Activated CD4-positive, alpha-beta T cell treated with anti-CD3 and anti-CD28 coated beads for 36 hours (primary cell): ENCODE results near the gene KCNMB1. TPM values are rescaled to one million over a fixed set of nuclear protein-coding genes. Genes with fewer than 3 reads are reported as not detected.

Experiments used
- ATAC-seq: fragments of 200-7000 bp; cut with Tn5 transposase; one replicate; pipeline ENCODE4 v1.10.0; 2021; ENCODE audit warnings: mild to moderate bottlenecking, moderate library complexity
- CTCF ChIA-PET: fragments of 350-600 bp; sonication (Branson Sonifier 250); formaldehyde crosslinking; loops from one replicate; lab custom pipeline; 2021; ENCODE audit warnings: antibody characterized with exemption; lab: Charles Lee
- POLR2A ChIA-PET: fragments of 350-600 bp; sonication (Branson Sonifier 250); formaldehyde crosslinking; loops from one replicate; lab custom pipeline; 2021; ENCODE audit warnings: antibody characterized with exemption, inconsistent platforms; lab: Charles Lee
- DNase-seq: peaks from one replicate; pipeline ENCODE4 v3.0.0-alpha.2; 2020
- H3K27ac Mint-ChIP-seq: one replicate; pipeline ENCODE4 v1.8.0; 2021; ENCODE audit warnings: mixed read lengths
- H3K27me3 Mint-ChIP-seq: one replicate; pipeline ENCODE4 v1.8.0; 2021; ENCODE audit warnings: mixed read lengths
- H3K36me3 Mint-ChIP-seq: one replicate; pipeline ENCODE4 v1.8.0; 2021; ENCODE audit warnings: low read depth, mixed read lengths
- H3K4me1 Mint-ChIP-seq: one replicate; pipeline ENCODE4 v1.8.0; 2021; ENCODE audit warnings: mixed read lengths
- H3K4me3 Mint-ChIP-seq: one replicate; pipeline ENCODE4 v1.8.0; 2021; ENCODE audit warnings: mild to moderate bottlenecking, moderate library complexity, mixed read lengths
- H3K9me3 Mint-ChIP-seq: one replicate; pipeline ENCODE4 v1.8.0; 2021; ENCODE audit warnings: low read depth, mixed read lengths
- intact Hi-C, 2 experiments: fragments of 100-400 bp; cut with DNase I in 1 of 2; cut with micrococcal nuclease in 1 of 2; formaldehyde crosslinking; loops; one replicate each; pipeline versions ENCODE4 v1.14.2 to v1.15.1; 2022 to 2024; cut with DNase I, micrococcal nuclease
- total RNA-seq, 2 experiments: library from RNA; stranded (reverse); gene quantifications; one replicate each; pipeline ENCODE4 v1.2.3, GENCODE V29; 2021

The KCNMB1 gene
- total RNA-seq, 2 experiments from 2014 or later = not detected

DNA sequence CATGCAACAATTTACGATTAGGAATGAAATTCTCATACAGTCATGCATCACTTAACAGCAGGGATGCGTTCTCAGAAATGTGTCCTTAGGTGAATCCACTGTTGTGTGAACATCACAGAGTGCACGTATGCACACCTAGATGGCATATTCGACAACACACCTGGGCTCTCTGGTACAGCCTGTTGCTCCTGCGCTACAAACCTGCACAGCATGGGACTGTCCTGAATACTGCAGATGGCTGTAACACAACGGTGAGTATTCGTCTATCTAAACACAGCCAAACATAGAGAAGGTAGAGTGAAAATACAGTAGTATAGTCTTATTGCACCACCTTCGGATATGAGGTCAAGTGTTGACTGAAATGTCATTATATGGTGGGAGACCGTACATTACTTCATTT, 47.6 kb downstream of the KCNMB1 start:
- H3K27me3 Mint-ChIP-seq = peaks cover 4% of the 10 kb centered on the region
- no peaks in the 10 kb centered on the region for H3K36me3 Mint-ChIP-seq
- intact Hi-C loops = no loop called here
- no peak overlapping the region for H3K27ac Mint-ChIP-seq
- H3K9me3 Mint-ChIP-seq = no peaks in the 10 kb centered on the region
- DNase-seq (no peak), ATAC-seq (no peak)
- H3K4me1 Mint-ChIP-seq = peaks cover 23% of the 10 kb centered on the region
- CTCF ChIA-PET = interaction anchor here (0.6 to 7.0 kb wide), 6 partner anchors 9 to 155 kb away, joined by 3 to 94 read pairs (median 5); no protein-coding TSS in a partner anchor
- no peak overlapping the region for H3K4me3 Mint-ChIP-seq
- POLR2A ChIA-PET = no interaction called here

DNA sequence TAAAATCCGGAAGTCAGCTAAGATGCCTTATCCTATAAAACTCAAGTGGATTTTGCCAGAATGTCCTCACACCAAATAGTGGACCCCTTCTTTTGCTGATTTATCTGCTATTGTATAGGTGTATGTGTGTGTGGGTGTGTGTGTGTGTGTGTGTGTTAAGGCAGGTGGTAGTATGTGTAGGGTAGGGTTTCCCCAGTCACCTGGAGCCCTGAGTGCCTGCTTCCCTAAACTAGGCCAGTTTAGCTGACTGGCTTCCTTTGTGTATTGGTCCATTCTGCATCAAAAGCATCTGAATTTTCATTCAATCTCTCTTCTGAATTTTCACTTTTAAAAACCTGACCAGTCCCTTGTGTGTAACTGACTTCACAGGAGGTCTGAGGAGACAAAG, 49.4 kb downstream of the KCNMB1 start:
- intact Hi-C loops = loop anchor here (1.0 to 10.0 kb wide), 9 partner anchors 65 to 1845 kb away; partner anchors contain the start of gene STK10 (in 1 of the 2)
- Mint-ChIP-seq H3K4me1 (peaks cover 39% of the 10 kb centered on the region), H3K4me3 (no peak overlapping the region), H3K36me3 (no peaks in the 10 kb centered on the region), H3K27me3 (no peaks in the 10 kb centered on the region), H3K9me3 (no peaks in the 10 kb centered on the region), H3K27ac (no peak overlapping the region)
- CTCF ChIA-PET = interaction anchor here (0.6 to 7.0 kb wide), 21 partner anchors 23 to 458 kb away, joined by 3 to 94 read pairs (median 8); partner anchors contain the start of gene LCP2
- POLR2A ChIA-PET = no interaction called here
- DNase-seq (no peak), ATAC-seq (no peak)

DNA sequence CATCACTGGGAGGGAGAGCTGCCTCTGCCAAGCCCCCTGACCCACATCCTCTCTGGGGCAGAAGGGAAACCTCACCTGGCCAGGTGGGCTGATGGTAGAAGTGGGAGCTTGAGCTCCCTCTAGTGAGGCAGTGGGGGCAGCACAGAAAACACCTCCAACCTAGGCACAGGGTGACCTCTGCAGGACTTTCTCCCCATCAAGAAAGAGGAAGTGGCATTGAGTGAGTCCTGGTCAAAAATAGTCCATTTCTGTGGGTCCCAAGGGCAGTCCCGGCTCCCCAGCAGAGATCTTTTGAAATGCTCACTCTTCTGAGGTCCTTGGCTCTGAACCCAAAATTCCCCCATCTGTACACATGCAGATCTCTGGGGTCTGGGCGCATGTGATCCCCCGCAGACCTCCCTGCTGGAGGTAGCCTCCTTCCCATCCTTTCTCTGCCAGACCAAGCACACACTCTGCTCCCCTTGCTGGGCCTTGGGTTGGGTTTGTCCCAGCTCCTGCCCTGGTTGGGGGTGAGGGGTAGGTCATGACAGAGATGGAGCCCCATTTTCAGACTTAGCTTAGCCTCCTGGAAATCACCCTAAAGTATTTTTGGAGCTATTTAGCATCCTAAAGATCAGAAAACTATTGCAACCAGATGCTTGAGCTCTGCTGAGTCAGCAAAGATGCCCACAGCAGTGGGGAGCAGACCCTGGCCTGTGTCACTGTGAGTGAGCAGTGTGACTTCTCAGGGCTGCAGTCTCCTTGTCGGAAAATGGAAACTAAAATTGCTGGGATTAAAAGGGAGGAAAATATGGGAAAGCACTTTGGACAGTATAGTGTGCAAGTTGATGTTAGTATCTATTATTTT, 50.0 kb downstream of the KCNMB1 start:
- Mint-ChIP-seq H3K4me3 (no peak overlapping the region), H3K36me3 (no peaks in the 10 kb centered on the region), H3K27me3 (no peaks in the 10 kb centered on the region), H3K4me1 (peaks cover 45% of the 10 kb centered on the region), H3K27ac (peak overlapping the region; percentile 8), H3K9me3 (no peaks in the 10 kb centered on the region)
- POLR2A ChIA-PET = no interaction called here
- intact Hi-C loops = loop anchor here (1.0 to 10.0 kb wide), 9 partner anchors 65 to 1846 kb away; partner anchors contain the start of gene STK10 (in 1 of the 2)
- CTCF ChIA-PET = interaction anchor here (0.6 to 7.0 kb wide), 27 partner anchors 9 to 457 kb away, joined by 3 to 94 read pairs (median 6); partner anchors contain the start of gene LCP2
- DNase-seq = peak; percentile 80
- ATAC-seq = peak; percentile 82

DNA sequence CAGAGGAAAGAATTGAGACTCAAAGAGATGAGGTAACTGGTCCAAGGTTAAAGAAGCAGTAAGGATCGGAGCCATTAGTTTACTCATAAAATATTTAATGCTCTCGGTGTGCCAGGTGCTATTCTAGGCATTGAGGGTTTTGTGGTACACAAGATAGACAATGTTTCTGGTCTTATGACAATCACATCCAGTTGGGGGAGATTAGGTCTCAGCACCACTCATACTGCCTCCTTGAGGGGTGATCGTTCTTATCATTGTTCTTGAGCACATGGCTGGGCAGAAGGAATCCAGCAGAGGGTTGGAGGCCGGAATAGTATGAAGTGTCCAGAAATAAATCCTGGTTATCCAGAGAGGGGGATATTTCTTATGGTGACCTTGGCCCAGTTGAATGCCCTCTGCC, 50.9 kb downstream of the KCNMB1 start:
- no peak for ATAC-seq
- POLR2A ChIA-PET = no interaction called here
- H3K27me3 Mint-ChIP-seq = no peaks in the 10 kb centered on the region

DNA sequence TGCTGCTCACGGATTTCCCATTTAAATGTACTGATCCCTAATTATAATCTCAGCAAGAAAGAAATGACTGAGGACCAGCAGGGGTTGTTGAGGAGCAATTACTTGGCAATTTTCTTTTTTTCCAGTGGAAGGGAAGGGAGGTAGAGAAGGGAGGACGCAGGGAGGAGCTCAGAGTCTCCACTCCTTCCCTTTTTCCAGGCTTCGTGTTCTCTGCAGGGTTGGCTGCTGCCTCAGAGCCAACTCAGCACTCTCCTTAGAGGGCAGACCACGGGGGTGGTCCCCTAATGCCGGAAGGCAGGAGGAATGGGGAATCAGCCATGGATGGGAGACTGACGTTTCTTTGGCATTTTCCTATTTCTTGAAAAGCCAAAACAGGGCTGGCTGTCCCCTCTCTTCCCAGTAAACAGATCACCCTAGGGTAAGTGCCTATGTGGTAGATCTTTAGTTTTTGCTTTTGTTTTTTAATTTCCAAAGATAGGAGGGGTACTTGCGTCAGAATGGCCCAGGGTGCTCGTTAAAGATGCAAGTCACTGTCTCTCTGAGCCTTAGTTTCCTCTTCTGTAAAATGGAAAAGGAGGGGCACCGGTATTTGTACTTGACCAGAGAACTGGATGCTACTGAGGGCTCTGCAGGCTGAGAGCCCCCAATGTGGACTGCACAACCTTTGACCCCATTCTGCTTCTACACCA, 52.0 kb downstream of the KCNMB1 start:
- Mint-ChIP-seq H3K27me3 (no peaks in the 10 kb centered on the region), H3K9me3 (no peaks in the 10 kb centered on the region), H3K4me1 (peaks cover 65% of the 10 kb centered on the region), H3K4me3 (no peak overlapping the region), H3K27ac (no peak overlapping the region), H3K36me3 (no peaks in the 10 kb centered on the region)
- POLR2A ChIA-PET = interaction anchor here (0.6 kb wide), 1 partner anchor 57 kb away, joined by 3 read pairs; no protein-coding TSS in a partner anchor
- no peak for ATAC-seq
- no peak for DNase-seq
- CTCF ChIA-PET = interaction anchor here (0.6 to 7.0 kb wide), 13 partner anchors 35 to 127 kb away, joined by 3 to 94 read pairs (median 11); partner anchors contain the start of gene LCP2
- intact Hi-C loops = loop anchor here (5.0 to 10.0 kb wide), 4 partner anchors 85 to 1848 kb away; partner anchors contain the start of gene STK10 (in 1 of the 2)

More for the DNA sequence above, 50.9 kb downstream of the KCNMB1 start:
- CTCF ChIA-PET = interaction anchor here (0.6 to 7.0 kb wide), 20 partner anchors 8 to 238 kb away, joined by 3 to 94 read pairs (median 9); partner anchors contain the start of gene LCP2
- Mint-ChIP-seq H3K27ac (no peak overlapping the region), H3K36me3 (no peaks in the 10 kb centered on the region), H3K4me1 (peaks cover 54% of the 10 kb centered on the region), H3K9me3 (no peaks in the 10 kb centered on the region), H3K4me3 (no peak overlapping the region)
- intact Hi-C loops = loop anchor here (5.0 to 10.0 kb wide), 4 partner anchors 84 to 1847 kb away; partner anchors contain the start of gene STK10 (in 1 of the 2)
- DNase-seq = no peak

DNA sequence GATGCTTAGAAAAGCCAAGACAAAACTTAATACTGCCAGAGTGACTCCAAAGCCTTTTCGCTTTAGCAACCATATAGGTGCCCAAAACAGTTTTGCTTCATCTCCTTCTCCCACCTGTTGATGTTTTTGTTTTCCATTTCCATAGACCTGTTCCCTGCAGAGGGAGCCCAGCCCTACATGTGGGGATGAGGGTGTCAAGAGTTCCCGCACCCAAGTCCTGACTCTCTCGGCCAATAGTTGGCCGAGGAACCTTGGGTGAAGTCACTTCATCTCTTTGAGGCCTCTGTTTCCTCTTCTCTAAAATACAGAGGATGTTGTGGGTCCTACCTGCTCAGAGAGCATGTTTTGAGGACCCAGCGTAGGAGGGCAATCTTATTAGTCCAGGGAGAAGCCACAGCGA, 53.1 kb downstream of the KCNMB1 start:
- ChIA-PET POLR2A (no interaction called here), CTCF (interaction anchor here (1.0 to 1.3 kb wide), 2 partner anchors 69 to 113 kb away, joined by 3 to 4 read pairs; no protein-coding TSS in a partner anchor)
- no peaks in the 10 kb centered on the region for H3K9me3 Mint-ChIP-seq
- peaks cover 76% of the 10 kb centered on the region for H3K4me1 Mint-ChIP-seq
- no peaks in the 10 kb centered on the region for H3K36me3 Mint-ChIP-seq
- ATAC-seq = no peak
- DNase-seq = no peak
- intact Hi-C loops = loop anchor here (5.0 to 10.0 kb wide), 4 partner anchors 86 to 1849 kb away; partner anchors contain the start of gene STK10 (in 1 of the 2)
- peak overlapping the region; percentile 90 for H3K27ac Mint-ChIP-seq
- H3K27me3 Mint-ChIP-seq = no peaks in the 10 kb centered on the region
- no peak overlapping the region for H3K4me3 Mint-ChIP-seq

DNA sequence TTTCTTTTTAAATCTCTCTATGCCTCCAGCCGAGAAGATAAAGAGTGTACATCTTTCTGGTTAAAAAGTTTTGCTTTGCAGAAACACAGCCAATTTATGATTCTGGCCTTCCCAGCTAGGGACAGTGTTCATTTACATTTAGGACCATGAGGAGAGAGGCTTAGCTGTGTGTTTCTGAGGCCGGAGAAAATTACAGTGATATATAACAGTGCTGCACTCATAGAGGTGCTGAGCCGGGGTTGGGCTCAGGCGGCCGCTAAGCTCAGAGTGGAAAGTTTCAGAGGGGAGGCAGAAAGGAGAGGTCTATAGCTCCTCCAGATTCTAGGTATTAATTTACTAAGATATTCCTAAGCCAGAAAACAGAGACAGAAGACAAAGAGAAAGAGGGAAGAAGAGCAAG, 54.5 kb downstream of the KCNMB1 start:
- POLR2A ChIA-PET = interaction anchor here (0.5 to 1.9 kb wide), 11 partner anchors 35 to 240 kb away, joined by 3 to 5 read pairs (median 4); no protein-coding TSS in a partner anchor
- no peaks in the 10 kb centered on the region for H3K36me3 Mint-ChIP-seq
- H3K9me3 Mint-ChIP-seq = no peaks in the 10 kb centered on the region
- ATAC-seq (no peak), DNase-seq (peak; percentile 58)
- H3K4me1 Mint-ChIP-seq = peaks cover 84% of the 10 kb centered on the region
- H3K27me3 Mint-ChIP-seq = no peaks in the 10 kb centered on the region
- peak overlapping the region; percentile 62 for H3K4me3 Mint-ChIP-seq
- CTCF ChIA-PET = interaction anchor here (0.9 to 7.3 kb wide), 16 partner anchors 11 to 109 kb away, joined by 3 to 85 read pairs (median 5); partner anchors contain the start of gene LCP2
- intact Hi-C loops = loop anchor here (5.0 to 10.0 kb wide), 6 partner anchors 88 to 1850 kb away; partner anchors contain the start of genes NPM1 (in 1 of the 2) and STK10 (in 1 of the 2)
- H3K27ac Mint-ChIP-seq = no peak overlapping the region

DNA sequence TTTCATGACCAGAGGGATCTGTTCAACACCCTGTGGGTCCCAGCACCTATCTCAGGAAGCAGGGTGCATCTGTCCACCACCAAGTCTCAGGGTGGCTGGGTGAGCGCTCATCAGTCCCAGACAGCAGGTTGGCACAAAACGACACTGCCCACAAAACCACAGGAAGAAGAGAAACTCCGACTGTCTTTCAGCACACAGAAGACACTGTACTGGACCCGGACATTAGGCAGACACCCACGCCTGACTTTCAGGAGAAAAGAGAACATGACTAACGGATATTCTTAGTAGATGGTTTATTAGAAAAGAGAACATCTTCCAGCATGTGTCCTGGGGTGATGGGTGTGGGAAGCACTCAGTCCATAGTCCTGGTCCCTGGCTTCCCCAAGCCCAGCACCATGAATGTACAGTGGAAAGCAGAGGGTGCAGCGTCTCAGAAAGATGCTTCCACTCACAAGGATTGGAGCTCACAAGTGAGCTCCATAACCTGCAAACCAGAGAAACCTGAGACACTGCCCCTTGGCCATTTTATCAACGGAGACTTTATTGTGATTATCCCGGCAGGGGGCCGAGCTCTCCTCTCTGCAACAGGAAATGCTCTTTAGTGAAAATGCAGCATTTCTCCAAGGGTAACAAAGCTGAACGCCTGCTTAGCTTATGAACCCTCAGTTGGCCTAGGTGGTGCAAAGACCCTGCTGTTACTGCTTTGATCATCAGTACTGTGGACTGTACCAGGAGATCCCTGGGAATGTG, 55.8 kb downstream of the KCNMB1 start:
- CTCF ChIA-PET = interaction anchor here (0.7 to 7.3 kb wide), 16 partner anchors 9 to 111 kb away, joined by 3 to 85 read pairs (median 6); partner anchors contain the start of gene LCP2
- no peak overlapping the region for H3K27ac Mint-ChIP-seq
- peak; percentile 79 for DNase-seq
- no peaks in the 10 kb centered on the region for H3K9me3 Mint-ChIP-seq
- H3K4me3 Mint-ChIP-seq = peak overlapping the region; percentile 44
- peaks cover 77% of the 10 kb centered on the region for H3K4me1 Mint-ChIP-seq
- H3K36me3 Mint-ChIP-seq = no peaks in the 10 kb centered on the region
- POLR2A ChIA-PET = interaction anchor here (0.6 to 4.2 kb wide), 6 partner anchors 20 to 86 kb away, joined by 4 to 52 read pairs (median 5); no protein-coding TSS in a partner anchor
- H3K27me3 Mint-ChIP-seq = no peaks in the 10 kb centered on the region
- ATAC-seq = peak; percentile 33
- intact Hi-C loops = loop anchor here (1.0 to 10.0 kb wide), 5 partner anchors 239 to 1851 kb away; partner anchors contain the start of genes NPM1 (in 1 of the 2) and STK10 (in 1 of the 2)

DNA sequence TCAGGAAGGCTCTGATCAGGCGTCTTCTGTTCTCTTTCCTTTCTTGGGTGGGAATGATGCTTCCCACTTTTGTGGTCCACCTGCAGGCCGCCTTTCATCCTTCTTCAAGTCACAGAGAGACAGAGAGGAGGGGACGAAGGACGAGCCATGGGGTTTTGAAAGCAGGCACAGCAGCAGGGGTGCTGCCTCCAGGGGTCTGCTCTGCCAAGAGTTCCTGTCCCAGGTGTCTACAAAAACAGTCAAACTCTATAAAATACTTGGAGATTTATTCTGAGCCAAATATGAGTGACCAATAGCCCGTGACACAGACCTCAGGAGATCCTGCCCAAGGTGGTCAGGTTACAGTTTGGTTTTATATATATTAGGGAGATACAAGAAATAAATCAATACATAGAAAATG, 57.1 kb downstream of the KCNMB1 start:
- Mint-ChIP-seq H3K4me3 (no peak overlapping the region), H3K27me3 (no peaks in the 10 kb centered on the region), H3K27ac (no peak overlapping the region), H3K36me3 (no peaks in the 10 kb centered on the region), H3K4me1 (peaks cover 66% of the 10 kb centered on the region), H3K9me3 (no peaks in the 10 kb centered on the region)
- no peak for ATAC-seq
- ChIA-PET POLR2A (interaction anchor here (0.7 to 4.2 kb wide), 6 partner anchors 19 to 59 kb away, joined by 3 to 52 read pairs (median 6); partner anchors contain the start of gene LCP2), CTCF (interaction anchor here (1.7 to 7.3 kb wide), 8 partner anchors 13 to 106 kb away, joined by 7 to 85 read pairs (median 12); partner anchors contain the start of gene LCP2)
- no peak for DNase-seq
- intact Hi-C loops = loop anchor here (5.0 to 10.0 kb wide), 4 partner anchors 525 to 1853 kb away; partner anchors contain the start of genes NPM1 (in 1 of the 2) and STK10 (in 1 of the 2)
